Measurements from ENCODE around the gene CLIC4.
"Not testable (repeated sequence)": the region's sequence is repeated elsewhere in the genome, so short reads cannot be mapped to it uniquely, and the experiment has no call there.

CLIC4 gene

DNA sequence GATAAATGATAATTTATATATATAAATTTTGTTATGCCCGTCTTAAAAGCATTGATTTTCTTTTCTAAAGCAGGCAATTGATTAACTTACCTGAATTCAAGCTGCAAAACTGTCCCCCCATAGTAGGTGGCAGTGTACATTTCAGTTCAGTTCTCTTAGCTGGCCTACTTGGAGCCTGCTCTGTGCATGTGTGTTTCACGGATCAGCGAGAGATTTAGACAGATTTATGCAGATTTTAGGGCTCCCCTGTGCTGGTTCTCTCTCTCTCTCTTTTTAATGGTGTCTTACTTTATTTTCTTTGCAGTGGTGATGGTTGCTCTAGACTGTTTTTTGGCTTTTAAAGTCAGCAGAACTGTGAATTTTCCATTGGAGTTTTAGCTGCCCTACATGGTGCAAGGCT lies 30.7 kb downstream of the CLIC4 start:
- DNase-seq, result no peak

DNA sequence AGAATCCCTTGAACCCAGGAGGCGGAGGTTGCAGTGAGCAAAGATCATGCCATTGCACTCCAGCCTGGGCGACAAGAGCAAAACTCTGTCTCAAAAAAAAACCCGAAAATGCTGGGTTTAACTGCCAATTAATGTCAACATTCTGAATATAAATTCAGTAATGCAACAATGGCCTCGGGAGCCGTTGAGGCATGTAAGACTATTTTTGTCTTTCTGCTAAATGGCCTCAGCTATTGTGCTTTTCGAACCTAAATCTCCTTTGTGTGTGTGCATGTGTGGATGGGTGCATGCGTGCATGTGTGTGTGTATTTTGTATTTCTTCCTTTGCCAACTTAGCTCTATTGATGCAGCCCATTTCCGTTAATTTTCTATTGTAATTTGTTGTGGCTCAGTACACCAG lies 31.6 kb downstream of the CLIC4 start:
- no peak for DNase-seq

DNA sequence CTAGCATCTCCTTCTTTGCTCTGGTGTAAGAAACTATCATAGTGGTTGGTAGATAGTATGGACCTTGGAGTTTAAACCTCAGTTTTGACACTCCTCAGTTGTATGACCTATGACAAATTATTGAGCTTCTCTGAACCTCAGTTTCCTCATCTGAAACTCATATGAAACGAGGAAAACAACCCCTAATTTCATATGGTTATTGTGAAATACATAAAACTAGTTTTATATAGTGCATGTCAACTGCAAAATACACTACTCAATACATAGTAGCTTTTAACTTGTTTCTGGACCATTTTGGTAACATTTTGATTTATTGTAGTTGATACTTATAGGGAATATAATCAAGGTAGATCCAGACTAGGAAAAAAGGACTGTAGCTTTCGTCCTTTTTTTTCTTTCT lies 32.9 kb downstream of the CLIC4 start:
- DNase-seq, result no peak

DNA sequence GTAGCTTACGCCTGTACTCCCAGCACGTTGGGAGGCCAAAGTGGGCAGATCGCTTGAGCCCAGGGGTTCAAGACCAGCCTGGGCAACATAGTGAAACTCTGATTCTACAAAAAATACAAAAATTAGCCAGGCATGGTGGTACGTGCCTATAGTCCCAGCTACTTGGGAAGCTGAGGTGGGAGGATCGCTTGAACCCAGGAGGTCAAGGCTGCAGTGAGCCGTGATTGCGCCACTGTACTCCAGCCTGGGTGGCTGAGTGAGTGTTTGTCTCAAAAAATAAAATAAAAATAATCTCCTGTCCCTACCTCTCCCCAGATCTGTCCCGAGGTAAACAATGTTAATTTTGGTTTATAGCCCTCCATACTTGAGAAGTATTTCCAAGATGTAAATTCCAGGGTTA lies 34.0 kb downstream of the CLIC4 start:
- not testable (repeated sequence) for DNase-seq

DNA sequence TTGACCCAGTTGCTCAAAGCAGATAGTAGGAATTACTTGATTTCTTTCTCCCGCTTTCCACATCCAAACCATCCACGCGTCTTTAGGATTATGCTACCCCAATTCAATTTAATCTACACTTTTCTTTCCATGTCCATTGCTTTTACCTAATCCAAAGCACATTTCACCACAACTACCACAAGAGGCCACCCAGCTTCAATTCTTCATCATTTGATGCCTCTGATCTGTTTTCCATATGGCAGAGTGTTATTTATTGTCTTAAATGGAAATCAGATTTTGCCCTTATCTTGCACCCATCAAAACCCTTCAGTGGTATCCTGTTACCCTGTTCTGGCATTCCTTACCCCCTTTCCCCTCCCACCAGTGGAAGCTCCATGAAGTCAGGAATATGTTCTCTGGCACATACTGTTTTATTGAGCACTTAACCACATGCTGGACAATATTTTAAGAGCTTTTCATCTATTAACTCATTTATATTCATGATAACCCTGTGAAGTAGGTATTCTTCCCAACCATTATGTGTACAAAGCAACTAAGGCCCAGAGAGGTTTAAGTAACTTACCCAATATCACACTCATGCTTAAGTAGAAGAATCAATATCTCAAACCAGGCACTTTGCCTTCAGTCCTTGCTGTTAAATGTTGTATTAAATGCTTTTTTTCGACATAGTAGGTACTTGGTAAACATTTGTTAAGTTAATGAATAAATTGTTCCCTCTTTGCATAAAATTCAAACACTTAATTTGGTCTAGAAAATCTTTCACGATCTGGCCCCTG lies 34.6 kb downstream of the CLIC4 start:
- no peak for DNase-seq

DNA sequence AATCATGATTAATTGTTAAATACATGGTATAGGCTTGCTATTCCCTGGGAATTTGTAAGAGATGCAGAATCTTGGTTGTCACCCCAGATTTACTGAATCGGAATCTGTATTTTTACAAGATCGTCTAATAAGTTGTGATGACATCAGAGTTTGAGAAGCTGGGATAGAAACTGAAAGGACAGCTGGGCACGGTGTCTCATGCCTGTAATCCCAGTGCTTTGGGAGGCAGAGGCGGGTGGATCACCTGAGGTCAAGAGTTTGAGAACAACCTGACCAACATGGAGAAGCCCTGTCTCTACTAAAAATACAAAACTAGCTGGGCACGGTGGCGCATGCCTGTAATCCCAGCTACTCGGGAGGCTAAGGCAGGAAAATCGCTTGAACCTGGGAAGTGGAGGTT lies 35.4 kb downstream of the CLIC4 start:
- not testable (repeated sequence) for DNase-seq

DNA sequence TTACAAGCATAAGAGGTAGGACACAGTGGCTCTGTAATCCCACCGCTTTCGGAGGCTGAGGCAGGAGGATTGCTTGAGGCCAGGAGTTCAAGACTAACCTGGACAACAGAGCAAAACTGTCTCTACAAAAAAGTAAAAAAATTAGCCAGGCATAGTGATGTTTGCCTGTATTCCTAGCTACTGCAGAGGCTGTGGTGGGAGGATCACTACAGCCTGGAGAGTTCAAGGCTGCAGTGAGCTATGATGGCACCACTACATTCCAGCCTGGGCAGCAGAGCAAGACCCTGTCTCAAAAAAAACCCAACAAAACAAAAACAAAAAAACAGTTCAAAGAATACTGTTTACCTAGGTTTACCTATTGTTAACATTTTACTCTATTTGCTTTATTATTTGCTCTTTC lies 37.4 kb downstream of the CLIC4 start:
- no peak for DNase-seq

DNA sequence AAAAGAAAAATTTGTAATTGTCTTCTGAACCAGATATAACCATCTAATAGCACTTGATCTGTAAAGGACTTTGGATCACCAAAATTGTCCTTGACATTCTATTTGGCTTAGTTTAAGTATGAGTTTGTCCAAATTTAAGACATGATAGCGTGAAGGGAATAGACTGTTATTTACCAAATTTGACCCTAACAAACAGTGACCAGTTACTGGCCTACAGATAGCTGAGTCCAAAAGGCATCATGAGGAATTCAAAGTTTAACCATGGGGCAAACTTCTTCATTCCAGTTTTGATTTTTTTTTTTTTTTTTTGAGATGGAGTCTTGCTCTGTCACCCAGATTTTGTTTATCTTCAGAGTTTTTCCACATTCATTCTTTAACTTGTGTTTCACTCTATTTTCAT lies 38.5 kb downstream of the CLIC4 start:
- no peak for DNase-seq

DNA sequence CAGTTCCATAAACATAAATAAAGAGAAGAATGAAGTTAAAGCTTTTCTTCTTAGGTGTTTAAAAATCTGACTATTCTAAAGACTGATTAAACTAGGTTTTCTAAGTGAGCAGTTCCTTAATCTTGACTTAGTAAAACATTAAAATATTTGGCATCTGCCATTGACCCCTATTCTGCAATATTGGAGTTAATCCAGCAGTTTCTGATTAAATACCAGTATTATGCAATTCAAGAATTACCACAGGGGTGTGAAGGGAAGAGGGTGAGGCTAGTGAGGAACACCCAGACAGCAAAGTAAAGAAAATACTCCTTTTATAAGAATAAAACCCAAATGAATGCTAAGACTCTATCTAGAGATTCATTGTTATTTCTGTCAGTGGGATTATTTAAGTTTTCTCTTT lies 40.9 kb downstream of the CLIC4 start:
- DNase-seq, result no peak

DNA sequence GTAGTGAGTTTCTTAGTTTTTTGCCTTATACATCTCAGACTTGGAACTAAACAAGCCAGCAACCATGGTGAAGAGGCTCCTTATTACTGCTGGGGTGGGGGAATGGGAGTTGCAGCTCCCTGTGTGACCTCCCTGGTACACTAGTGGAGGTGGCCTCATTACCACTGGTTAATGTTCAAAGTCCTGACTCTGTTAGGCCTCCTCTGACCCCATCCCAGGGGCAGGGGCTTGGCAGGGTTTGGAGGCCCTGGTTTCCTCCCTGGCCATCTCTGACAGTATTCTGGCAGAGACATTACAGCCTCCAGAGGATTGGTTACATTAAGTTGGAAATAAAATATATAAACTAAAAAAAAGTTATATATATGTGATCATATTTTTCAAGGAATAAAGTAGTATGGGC lies 45.2 kb downstream of the CLIC4 start:
- no peak for DNase-seq

DNA sequence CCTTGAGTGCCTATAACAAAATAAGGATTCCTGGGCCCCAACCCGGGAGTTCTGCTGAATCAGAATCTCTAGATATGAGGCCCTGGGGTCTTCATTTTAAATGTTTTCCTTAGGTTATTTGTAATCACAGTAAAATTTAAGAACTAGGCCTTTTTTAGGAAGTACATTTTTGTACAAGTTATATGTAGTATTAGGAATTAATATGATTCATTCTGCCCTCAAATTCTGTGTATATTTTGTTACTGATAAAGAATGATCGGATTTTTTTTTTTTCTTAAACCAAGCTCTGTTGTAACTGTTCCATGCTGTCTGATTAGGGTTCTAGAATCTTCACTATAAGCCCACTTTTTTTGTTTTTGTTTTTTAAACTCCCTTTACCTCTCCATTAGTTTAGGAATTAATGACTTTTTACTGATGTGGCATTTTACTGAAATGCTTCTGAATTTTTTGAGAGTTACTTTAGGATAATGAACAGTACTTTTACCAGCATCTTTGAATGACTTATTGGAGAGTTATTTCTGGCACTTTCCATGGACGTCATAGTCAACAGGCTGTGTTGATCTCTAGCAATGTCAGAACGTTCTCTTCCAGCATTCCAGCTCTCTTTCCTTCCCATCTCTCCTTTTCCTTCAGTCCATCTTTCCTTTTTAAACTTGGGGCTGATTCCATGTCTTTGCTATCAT lies 48.3 kb downstream of the CLIC4 start:
- DNase-seq, result no peak

DNA sequence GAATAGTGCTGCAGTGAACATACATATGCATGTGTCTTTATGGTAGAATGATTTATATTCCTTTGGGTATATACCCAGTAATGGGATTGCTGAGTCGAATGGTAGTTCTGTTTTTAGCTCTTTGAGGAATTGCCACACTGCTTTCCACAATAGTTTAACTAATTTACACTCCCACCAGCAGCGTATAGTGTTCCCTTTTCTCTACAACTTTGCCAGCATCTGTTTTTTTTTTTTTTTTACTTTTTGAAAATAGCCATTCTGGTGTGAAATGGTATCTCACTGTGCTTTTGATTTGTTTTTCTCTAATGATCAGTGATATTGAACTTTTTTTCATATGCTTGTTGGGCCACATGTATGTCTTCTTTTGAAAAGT lies 48.9 kb downstream of the CLIC4 start:
- DNase-seq, result not testable (repeated sequence)

DNA sequence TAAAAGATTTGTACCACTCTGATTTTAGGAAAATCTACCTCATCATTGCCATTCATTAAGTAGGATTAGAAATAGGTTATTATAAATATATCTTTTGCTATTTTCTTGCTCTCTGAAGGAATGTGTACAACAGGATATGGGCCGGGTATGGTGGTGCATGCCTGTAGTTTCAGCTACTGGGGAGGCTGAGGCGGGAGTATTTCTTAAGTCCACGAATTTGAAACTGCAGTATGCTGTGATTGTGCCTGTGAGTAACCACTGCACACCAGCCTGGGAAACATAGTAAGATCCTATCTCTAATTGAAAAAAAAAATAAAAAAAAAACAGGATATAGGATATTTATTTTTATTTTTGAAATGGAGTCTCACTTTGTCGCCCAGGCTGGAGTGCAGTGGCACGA lies 50.0 kb downstream of the CLIC4 start:
- DNase-seq, result no peak

DNA sequence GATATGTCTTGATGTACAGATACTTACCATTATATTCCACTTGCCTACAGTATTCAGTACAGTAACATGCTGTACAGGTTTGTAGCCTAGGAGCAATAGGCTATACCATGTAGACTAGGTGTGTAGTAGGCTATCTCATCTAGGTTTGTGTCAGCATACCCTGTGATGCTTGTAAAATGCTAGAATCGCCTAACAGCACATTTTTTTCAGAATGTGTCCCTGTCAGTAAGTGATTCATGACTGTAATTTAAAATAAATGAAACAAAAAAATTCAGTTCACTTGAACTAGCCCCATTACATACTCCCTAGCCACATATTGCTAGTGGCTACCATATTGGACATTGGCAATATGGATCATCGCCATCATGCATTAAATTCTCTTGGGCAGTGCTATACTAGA lies 51.3 kb downstream of the CLIC4 start:
- no peak for DNase-seq

DNA sequence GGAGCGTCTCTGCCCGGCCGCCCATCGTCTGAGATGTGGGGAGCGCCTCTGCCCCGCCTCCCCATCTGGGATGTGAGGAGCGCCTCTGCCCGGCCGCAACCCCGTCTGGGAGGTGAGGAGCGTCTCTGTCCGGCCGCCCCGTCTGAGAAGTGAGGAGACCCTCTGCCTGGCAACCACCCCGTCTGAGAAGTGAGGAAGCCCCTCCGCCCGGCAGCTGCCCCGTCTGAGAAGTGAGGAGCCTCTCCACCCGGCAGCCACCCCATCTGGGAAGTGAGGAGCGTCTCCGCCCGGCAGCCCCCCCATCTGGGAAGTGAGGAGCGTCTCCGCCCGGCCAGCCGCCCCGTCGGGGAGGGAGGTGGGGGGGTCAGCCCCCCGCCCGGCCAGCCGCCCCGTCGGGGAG lies 54.0 kb downstream of the CLIC4 start:
- not testable (repeated sequence) for DNase-seq

DNA sequence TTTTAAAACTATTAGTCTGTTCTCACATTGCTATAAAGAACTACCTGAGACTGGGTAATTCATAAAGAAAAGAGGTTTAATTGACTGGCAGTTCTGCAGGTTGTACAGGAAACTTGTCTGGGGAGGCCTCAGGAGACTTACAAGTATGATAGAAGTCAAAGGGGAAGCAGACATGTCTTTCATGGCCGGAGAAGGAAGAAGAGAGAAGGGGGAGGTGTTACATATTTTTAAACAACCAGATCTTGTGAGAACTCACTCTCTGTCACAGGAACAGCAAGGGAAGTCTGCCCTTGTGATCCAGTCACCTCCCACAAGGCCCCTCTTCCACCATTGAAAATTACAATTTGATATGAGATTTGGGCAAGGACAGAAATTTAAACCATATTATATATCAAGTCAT lies 55.9 kb downstream of the CLIC4 start:
- no peak for DNase-seq

DNA sequence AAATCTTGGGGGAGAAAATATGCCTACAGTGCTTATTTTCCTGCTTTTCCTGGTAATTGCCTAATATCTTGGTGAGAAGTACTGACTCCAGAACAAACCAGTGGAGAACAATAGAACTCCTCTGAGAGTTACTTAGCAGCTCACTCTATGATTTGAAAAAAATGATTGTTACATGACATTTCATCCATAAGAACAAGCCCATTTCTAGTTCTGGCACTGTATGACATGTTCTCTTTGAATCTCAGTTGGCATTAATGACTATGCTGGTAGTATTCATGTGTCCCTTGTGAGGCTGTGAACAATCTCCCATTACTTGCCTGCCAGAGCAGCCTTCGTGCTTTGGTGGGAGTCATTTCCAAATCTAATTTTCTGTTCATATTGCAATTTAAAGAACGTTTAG lies 58.0 kb downstream of the CLIC4 start:
- no peak for DNase-seq

DNA sequence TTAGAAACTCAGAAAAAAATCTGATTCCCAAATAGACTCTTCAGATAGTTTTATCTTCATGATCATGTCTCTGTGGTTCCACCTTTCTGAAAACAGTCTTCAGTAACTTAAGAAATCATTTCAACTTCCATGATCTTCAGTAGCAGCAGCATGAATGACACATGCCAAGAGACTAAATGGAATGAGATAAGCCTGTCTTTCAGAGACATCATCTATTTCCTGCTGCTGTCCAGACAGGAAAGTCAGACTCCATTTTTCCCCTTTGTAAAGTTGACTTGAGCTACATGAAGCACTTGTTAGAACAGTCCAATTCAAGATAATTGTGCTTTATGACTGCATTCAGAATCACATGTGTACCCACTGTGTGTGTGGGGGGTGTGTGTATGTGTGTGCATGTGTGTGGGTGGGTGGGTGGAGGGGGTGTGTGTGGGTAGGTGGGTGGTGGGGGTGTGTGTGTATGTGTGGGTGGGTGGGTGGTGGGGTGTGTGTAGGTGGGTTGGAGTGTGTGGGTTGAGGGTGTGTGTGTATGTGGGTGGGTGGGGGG lies 58.8 kb downstream of the CLIC4 start:
- no peak for DNase-seq

DNA sequence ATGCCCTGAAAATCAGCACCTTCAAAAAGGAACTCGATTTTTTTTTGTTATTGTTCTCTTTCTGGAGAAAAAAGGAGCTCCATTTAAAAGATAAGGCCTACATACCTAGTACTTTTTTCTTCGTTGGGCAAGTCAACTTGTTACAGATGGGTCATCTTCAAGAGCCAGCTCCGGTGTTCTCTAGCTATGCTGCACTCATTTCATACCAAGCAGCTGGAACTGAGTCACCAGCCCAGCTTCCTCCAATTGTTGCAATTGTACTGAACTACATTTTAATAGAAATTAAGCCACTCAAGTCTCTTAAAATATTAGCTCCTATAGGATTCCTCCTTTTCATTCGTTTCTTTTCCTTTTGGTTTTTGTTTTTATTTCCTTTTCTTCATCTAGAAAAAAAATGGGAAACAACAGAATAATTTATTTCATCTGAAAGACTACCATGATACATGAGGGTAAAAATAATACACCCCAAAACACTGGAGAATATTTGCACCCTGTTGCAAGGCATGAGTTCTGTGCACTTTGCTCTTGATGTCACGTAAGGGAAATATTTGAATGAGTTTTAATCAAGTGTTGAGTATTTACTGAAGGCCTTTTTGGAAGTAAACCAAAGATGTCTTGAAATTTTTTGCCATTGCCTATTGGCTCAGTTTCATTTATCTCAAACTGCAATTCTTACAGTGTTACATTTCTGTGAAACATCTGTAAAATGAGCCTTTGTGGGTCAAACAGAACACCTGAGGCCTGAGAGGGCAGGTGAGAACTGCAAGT lies 60.5 kb downstream of the CLIC4 start:
- no peak for DNase-seq

DNA sequence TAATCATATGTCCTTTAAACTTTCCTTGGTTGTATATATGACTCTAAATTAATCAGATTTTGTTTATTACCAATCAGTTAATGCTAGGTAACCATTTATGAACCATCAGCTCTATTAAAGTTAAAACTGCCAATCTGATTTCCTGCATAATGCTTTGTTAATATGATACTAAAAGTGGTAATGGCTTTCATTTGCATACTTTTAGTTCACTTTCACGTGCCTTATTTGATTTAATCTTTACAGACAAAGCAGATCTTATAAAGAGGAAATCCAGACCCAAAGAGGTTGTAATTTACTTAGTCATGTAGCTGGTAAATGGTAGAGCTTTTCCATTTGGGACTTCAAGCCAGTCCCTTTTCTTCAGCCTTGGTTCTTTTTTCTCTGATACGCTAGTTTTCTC lies 61.3 kb downstream of the CLIC4 start:
- no peak for DNase-seq

DNA sequence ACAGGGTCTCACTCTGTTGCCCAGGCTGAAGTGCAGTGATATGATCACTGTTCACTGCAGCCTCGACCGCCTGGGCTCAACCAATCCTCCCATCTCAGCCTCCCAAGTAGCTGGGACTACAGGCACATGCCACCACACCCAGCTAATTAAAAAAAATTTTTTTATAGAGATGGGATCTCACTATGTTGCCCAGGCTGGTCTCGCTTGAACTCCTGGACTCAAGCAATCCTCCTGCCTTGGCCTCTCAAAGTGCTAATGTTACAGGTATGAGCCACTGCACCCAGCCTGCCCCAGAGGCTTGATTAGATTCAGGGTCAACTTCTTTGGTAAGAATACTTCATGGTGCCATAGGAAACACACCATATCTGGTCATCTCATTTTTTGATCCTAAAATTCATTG lies 66.2 kb downstream of the CLIC4 start:
- DNase-seq, result not testable (repeated sequence)

DNA sequence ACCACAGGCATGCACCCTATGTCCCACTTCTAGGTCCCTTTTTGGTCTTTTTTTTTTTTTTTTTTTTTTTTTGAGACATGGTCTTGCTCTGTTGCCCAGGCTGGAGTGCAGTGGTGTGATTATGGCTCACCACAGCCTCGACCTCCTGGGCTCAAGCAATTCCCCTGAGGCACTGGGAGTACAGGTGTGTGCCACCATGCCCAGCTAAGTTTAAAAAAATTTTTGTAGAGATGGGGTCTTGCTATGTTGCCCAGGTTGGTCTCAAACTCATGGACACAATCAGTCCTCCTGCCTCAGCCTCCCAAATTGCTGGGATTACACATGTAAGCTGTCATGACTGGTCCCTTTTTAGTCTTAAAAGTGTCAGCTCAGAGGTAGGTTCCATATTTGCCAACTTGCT lies 75.0 kb downstream of the CLIC4 start:
- not testable (repeated sequence) for DNase-seq

DNA sequence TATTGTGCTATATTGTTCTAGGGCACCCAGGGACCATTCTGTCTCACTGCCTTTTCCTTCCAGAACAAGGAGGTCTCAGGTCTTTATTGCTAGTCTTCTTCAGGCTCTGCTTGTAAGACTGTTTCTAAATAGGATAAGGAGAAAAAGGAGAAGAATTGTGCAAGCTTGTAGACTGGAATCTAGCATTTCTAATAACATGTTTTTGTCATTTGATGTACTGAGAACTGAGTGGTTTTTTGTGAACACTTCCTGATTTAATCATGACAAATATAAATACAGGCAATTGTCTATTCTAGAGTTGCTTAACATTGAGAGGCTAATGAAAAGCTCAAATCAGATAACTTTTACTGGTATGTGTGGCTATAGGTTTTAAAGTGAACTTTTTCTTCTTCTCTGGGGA lies 77.6 kb downstream of the CLIC4 start:
- no peak for DNase-seq

DNA sequence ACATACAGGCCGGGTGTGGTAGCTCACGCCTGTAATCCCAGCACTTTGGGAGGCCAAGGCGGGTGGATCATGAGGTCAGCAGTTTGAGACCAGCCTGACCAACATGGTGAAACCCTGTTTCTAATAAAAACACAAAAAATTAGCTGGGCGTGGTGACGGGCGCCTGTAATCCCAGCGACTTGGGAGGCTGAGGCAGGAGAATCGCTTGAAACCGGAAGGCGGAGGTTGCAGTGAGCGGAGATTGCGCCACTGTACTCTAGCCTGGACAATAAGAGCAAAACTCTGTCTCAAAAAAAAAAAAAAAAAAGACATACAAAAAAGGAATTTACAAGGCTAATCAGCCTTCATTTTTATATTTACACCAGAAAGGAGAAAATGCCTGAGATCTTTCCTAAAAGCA lies 78.2 kb downstream of the CLIC4 start:
- not testable (repeated sequence) for DNase-seq

Measured in CD4-positive, alpha-beta T cell treated with Interferon alpha-2 for 1 hour (primary cell).